ENCODE results near the gene COTL1. TPM values are rescaled to one million over a fixed set of nuclear protein-coding genes. Genes with fewer than 3 reads are reported as not detected.

COTL1 gene
- total and polyA plus RNA-seq, 3 experiments from 2014 or later, result 373 to 653 (median 388) TPM

- H3K4me1 Mint-ChIP-seq, result peaks cover 31 to 45% (median 40%) of the 10 kb centered on the region in 3 donors
- peaks cover 0 to 6% (median 3%) of the 10 kb centered on the region in 3 donors for H3K36me3 Mint-ChIP-seq
Measured at GRCh38 chr16:84557059-84557458, 60.8 kb downstream of the COTL1 start.

DNA sequence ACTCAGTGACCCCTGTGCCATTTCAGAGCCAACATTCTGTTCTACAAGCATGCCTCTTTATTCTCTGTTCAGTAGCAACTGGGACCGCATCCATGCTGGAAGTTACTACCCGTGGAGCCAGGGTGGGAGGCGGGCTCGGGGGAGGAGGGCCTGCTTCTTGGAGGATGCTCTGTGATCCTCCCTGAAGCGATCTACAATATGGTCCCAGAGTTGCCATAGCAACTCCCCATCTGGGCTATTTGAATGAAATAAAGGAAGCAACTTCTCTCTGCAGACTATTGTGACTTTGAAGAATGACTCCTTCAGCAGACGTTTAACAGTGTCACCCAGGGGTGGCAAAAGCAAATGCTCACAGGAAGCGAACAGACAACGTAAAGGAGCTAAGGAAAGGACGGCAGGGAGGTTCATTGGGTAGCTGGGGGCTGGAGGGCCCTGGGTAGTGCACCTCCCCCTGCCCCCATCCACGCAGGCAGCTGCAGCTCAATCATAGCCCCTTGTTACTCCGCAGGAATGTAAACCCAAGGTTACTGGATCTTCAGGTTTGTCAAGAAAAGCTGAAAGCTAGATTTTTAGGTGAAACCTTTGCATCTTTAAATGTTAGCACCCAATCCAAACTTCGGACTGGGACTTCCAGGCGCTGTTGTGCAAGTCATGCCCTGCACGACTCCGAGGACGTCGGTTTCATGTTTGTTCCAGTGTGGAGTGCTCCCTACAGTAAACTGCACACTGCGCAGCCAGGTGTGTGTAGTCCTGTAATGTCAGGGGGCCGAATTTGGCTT lies 62.3 kb downstream of the COTL1 start:
- Mint-ChIP-seq H3K4me1 (peaks cover 35 to 52% (median 45%) of the 10 kb centered on the region in 3 donors), H3K27ac (peak overlapping the region in 6 of 8 donors; percentile 63 to 95 (median 86)), H3K9me3 (no peaks in the 10 kb centered on the region), H3K4me3 (peak overlapping the region in 2 of 7 donors; percentile 25 to 51), H3K27me3 (peaks cover 0 to 1% of the 10 kb centered on the region in 2 donors), H3K36me3 (peaks cover 0 to 3% (median 0%) of the 10 kb centered on the region in 3 donors)
- Histone ChIP-seq H3K4me1 (ENCODE audit: insufficient read depth, low read length) (peaks cover 44% of the 10 kb centered on the region), H3K4me3 (ENCODE audit: low read length) (no peak overlapping the region), H3K27me3 (ENCODE audit: insufficient read depth, low read length, poor library complexity, severe bottlenecking) (no peaks in the 10 kb centered on the region), H3K36me3 (ENCODE audit: insufficient read depth, low read length) (no peaks in the 10 kb centered on the region), H3K27ac (ENCODE audit: low read depth, low read length) (no peak overlapping the region), H3K9me3 (ENCODE audit: low read length) (no peaks in the 10 kb centered on the region)
- ChIA-PET CTCF (interaction anchor here (0.6 to 3.5 kb wide), 5 partner anchors 10 to 60 kb away, joined by 3 to 20 read pairs (median 3); no protein-coding TSS in a partner anchor), POLR2A (interaction anchor here (0.7 kb wide), 1 partner anchor 10 kb away, joined by 7 read pairs; no protein-coding TSS in a partner anchor)
- no peak for DNase-seq

More at GRCh38 chr16:84557059-84557458, 60.8 kb downstream of the COTL1 start:
- no peak for DNase-seq
- H3K4me3 ChIP-seq (ENCODE audit: low read length), result no peak overlapping the region
- H3K27ac ChIP-seq (ENCODE audit: low read depth, low read length), result no peak overlapping the region
- H3K9me3 ChIP-seq (ENCODE audit: low read length), result no peaks in the 10 kb centered on the region
- H3K27me3 ChIP-seq (ENCODE audit: insufficient read depth, low read length, poor library complexity, severe bottlenecking), result no peaks in the 10 kb centered on the region
- no peaks in the 10 kb centered on the region for H3K9me3 Mint-ChIP-seq
- H3K27me3 Mint-ChIP-seq, result peaks cover 0 to 1% of the 10 kb centered on the region in 2 donors
- H3K4me1 ChIP-seq (ENCODE audit: insufficient read depth, low read length), result peaks cover 37% of the 10 kb centered on the region
- H3K36me3 ChIP-seq (ENCODE audit: insufficient read depth, low read length), result no peaks in the 10 kb centered on the region
- peak overlapping the region in 2 of 8 donors; percentile 8 to 62 for H3K27ac Mint-ChIP-seq
- H3K4me3 Mint-ChIP-seq, result no peak overlapping the region
- CTCF ChIA-PET, result interaction anchor here (0.7 kb wide), 1 partner anchor 38 kb away, joined by 4 read pairs; no protein-coding TSS in a partner anchor
- POLR2A ChIA-PET, result no interaction called here

- peaks cover 52% of the 10 kb centered on the region for H3K4me1 ChIP-seq (ENCODE audit: insufficient read depth, low read length)
- no peak overlapping the region for H3K27ac ChIP-seq (ENCODE audit: low read depth, low read length)
- ChIA-PET POLR2A (interaction anchor here (0.7 to 3.3 kb wide), 7 partner anchors 36 to 63 kb away, joined by 3 to 30 read pairs (median 6); partner anchors contain the start of gene COTL1), CTCF (interaction anchor here (0.7 to 3.5 kb wide), 8 partner anchors 11 to 172 kb away, joined by 3 to 20 read pairs (median 4); no protein-coding TSS in a partner anchor)
- H3K27me3 ChIP-seq (ENCODE audit: insufficient read depth, low read length, poor library complexity, severe bottlenecking), result no peaks in the 10 kb centered on the region
- no peaks in the 10 kb centered on the region for H3K9me3 Mint-ChIP-seq
- H3K4me3 Mint-ChIP-seq, result peak overlapping the region in 4 of 7 donors; percentile 53 to 96 (median 84)
- peaks cover 0 to 1% (median 0%) of the 10 kb centered on the region in 3 donors for H3K36me3 Mint-ChIP-seq
- DNase-seq, result no peak
- no peaks in the 10 kb centered on the region for H3K36me3 ChIP-seq (ENCODE audit: insufficient read depth, low read length)
- peak overlapping the region in 7 of 8 donors; percentile 88 to 95 (median 92) for H3K27ac Mint-ChIP-seq
- peaks cover 43 to 60% (median 48%) of the 10 kb centered on the region in 3 donors for H3K4me1 Mint-ChIP-seq
- no peaks in the 10 kb centered on the region for H3K27me3 Mint-ChIP-seq
- H3K4me3 ChIP-seq (ENCODE audit: low read length), result no peak overlapping the region
- no peaks in the 10 kb centered on the region for H3K9me3 ChIP-seq (ENCODE audit: low read length)
Measured at GRCh38 chr16:84554627-84555328, 63.1 kb downstream of the COTL1 start.

DNA sequence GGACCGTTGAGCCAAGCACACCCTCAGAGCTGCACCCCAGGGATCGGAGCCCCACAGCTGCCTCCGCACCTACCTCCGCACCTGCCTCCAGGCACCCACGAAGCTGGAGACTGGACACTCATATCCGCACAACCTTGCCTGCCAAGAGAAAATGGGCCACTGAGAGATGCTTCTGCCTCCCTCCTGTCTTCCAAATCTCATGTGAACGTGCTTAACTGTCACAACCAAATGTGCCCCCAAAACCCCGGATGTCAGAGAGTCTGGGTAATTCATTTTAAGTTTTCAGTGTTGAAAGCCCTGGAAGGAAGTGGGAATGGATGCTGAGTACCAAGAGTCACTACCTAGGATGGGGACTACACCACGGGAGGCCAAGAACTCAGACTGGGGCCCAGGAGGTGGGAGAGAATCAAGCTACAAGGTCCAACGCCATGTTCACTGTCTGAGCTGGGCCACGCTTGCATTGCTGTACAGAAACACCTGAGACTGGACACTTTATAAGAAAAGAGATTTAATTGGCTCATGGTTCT lies 63.9 kb downstream of the COTL1 start:
- Mint-ChIP-seq H3K4me1 (peaks cover 52 to 69% (median 57%) of the 10 kb centered on the region in 3 donors), H3K36me3 (peaks cover 0 to 5% (median 0%) of the 10 kb centered on the region in 3 donors), H3K9me3 (no peaks in the 10 kb centered on the region), H3K4me3 (peak overlapping the region; percentile 80 to 96 (median 88)), H3K27ac (peak overlapping the region; percentile 83 to 95 (median 92)), H3K27me3 (no peaks in the 10 kb centered on the region)
- peak overlapping the region; percentile 40 for H3K27ac ChIP-seq (ENCODE audit: low read depth, low read length)
- no peaks in the 10 kb centered on the region for H3K27me3 ChIP-seq (ENCODE audit: insufficient read depth, low read length, poor library complexity, severe bottlenecking)
- DNase-seq, result peak in 4 of 5 donors; percentile 17 to 72 (median 64)
- no peaks in the 10 kb centered on the region for H3K36me3 ChIP-seq (ENCODE audit: insufficient read depth, low read length)
- CTCF ChIA-PET, result interaction anchor here (0.7 to 3.5 kb wide), 9 partner anchors 11 to 173 kb away, joined by 3 to 20 read pairs (median 4); no protein-coding TSS in a partner anchor
- H3K9me3 ChIP-seq (ENCODE audit: low read length), result no peaks in the 10 kb centered on the region
- peak overlapping the region; percentile 68 for H3K4me3 ChIP-seq (ENCODE audit: low read length)
- POLR2A ChIA-PET, result interaction anchor here (1.4 to 3.3 kb wide), 6 partner anchors 35 to 64 kb away, joined by 5 to 30 read pairs (median 6); partner anchors contain the start of gene COTL1
- H3K4me1 ChIP-seq (ENCODE audit: insufficient read depth, low read length), result peaks cover 60% of the 10 kb centered on the region

DNA sequence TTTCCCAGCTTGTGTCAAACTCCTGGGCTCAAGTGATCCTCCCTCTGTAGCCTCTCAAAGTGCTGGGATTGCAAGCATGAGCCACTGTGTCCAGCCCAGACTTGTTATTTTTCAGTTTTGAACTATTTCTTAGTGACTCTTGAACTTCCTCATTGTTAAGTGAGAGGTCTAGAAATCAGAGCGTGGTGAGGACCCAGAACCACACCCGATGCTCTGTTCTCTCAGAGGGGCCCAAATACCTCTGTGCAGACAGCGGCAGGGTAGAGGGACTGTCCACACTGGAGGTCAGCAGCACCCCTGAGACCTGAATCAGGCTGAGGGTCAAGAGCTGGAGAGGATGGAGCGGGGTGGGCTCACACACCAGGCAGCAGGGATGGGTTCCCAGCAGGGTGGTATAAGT lies 65.7 kb downstream of the COTL1 start:
- Histone ChIP-seq H3K36me3 (ENCODE audit: insufficient read depth, low read length) (no peaks in the 10 kb centered on the region), H3K4me3 (ENCODE audit: low read length) (peak overlapping the region; percentile 68), H3K27me3 (ENCODE audit: insufficient read depth, low read length, poor library complexity, severe bottlenecking) (no peaks in the 10 kb centered on the region), H3K9me3 (ENCODE audit: low read length) (no peaks in the 10 kb centered on the region), H3K27ac (ENCODE audit: low read depth, low read length) (no peak overlapping the region), H3K4me1 (ENCODE audit: insufficient read depth, low read length) (peaks cover 74% of the 10 kb centered on the region)
- H3K4me3 Mint-ChIP-seq, result peak overlapping the region; percentile 79 to 96 (median 88)
- H3K4me1 Mint-ChIP-seq, result peaks cover 57 to 80% (median 65%) of the 10 kb centered on the region in 3 donors
- no peaks in the 10 kb centered on the region for H3K27me3 Mint-ChIP-seq
- peaks cover 0 to 7% (median 0%) of the 10 kb centered on the region in 3 donors for H3K36me3 Mint-ChIP-seq
- H3K27ac Mint-ChIP-seq, result peak overlapping the region; percentile 60 to 96 (median 94)
- POLR2A ChIA-PET, result interaction anchor here (0.7 to 3.3 kb wide), 10 partner anchors 35 to 65 kb away, joined by 3 to 30 read pairs (median 6); no protein-coding TSS in a partner anchor
- no peak for DNase-seq
- no peaks in the 10 kb centered on the region for H3K9me3 Mint-ChIP-seq
- CTCF ChIA-PET, result interaction anchor here (0.9 to 3.2 kb wide), 12 partner anchors 10 to 71 kb away, joined by 3 to 17 read pairs (median 5); no protein-coding TSS in a partner anchor

- CTCF ChIA-PET, result interaction anchor here (1.9 to 2.6 kb wide), 5 partner anchors 9 to 73 kb away, joined by 5 to 10 read pairs (median 8); no protein-coding TSS in a partner anchor
Measured at GRCh38 chr16:84550096-84550495, 67.8 kb downstream of the COTL1 start.

More at GRCh38 chr16:84550096-84550495, 67.8 kb downstream of the COTL1 start:
- Histone ChIP-seq H3K4me3 (ENCODE audit: low read length) (peak overlapping the region; percentile 4), H3K27ac (ENCODE audit: low read depth, low read length) (peak overlapping the region; percentile 75), H3K9me3 (ENCODE audit: low read length) (no peaks in the 10 kb centered on the region), H3K27me3 (ENCODE audit: insufficient read depth, low read length, poor library complexity, severe bottlenecking) (no peaks in the 10 kb centered on the region), H3K4me1 (ENCODE audit: insufficient read depth, low read length) (peaks cover 70% of the 10 kb centered on the region), H3K36me3 (ENCODE audit: insufficient read depth, low read length) (no peaks in the 10 kb centered on the region)
- peak overlapping the region; percentile 95 to 100 (median 97) for H3K27ac Mint-ChIP-seq
- peaks cover 54 to 82% (median 66%) of the 10 kb centered on the region in 3 donors for H3K4me1 Mint-ChIP-seq
- no peaks in the 10 kb centered on the region for H3K9me3 Mint-ChIP-seq
- DNase-seq, result no peak
- peaks cover 0 to 15% (median 0%) of the 10 kb centered on the region in 3 donors for H3K36me3 Mint-ChIP-seq
- no peaks in the 10 kb centered on the region for H3K27me3 Mint-ChIP-seq
- H3K4me3 Mint-ChIP-seq, result peak overlapping the region; percentile 62 to 94 (median 89)
- POLR2A ChIA-PET, result interaction anchor here (0.6 to 2.1 kb wide), 4 partner anchors 31 to 108 kb away, joined by 3 to 15 read pairs (median 8); no protein-coding TSS in a partner anchor

All from CD8-positive, alpha-beta memory T cell (primary cell).